H1 (cell line): ENCODE data around the gene ARHGAP15. TPM values are rescaled to one million over a fixed set of nuclear protein-coding genes. Genes with fewer than 3 reads are reported as not detected.

ENCODE experiments used
- CTCF ChIA-PET: fragments of 300-600 bp; sonication (Branson Sonifier 250); formaldehyde crosslinking; loops from one replicate; lab custom pipeline; 2021; ENCODE audit not compliant: partially characterized antibody; lab: Charles Lee
- POLR2A ChIA-PET: fragments of 300-600 bp; sonication (Branson Sonifier 250); formaldehyde crosslinking; loops from one replicate; lab custom pipeline; 2021; ENCODE audit warnings: inconsistent platforms; ENCODE audit not compliant: partially characterized antibody; lab: Charles Lee
- DNase-seq, 2 experiments: peaks; one replicate each; pipeline versions ENCODE4 v3.0.0 to v3.0.0-alpha.2; 2010 to 2022; ENCODE audit warnings: low spot score in 2 of 2, low read depth in 1 of 2, mixed read lengths in 1 of 2
- FAIRE-seq: peaks from 2 replicates; lab custom pipeline; 2011; peaks lifted over from hg19 to GRCh38; lab: Jason Lieb, UNC
- H2AFZ ChIP-seq: 2 replicates; pipeline ENCODE4 v1.8.1; 2012; ENCODE audit warnings: low read length, inconsistent platforms
- H2AK5ac ChIP-seq: 2 replicates; pipeline ENCODE4 v1.6.1; 2013; ENCODE audit warnings: low read depth, low read length
- H2BK120ac ChIP-seq: replicated peaks from 2 replicates; pipeline ENCODE3; 2013; ENCODE audit warnings: low read depth, low read length, inconsistent platforms
- H2BK12ac ChIP-seq: 2 replicates; pipeline ENCODE4 v1.6.1; 2013; ENCODE audit warnings: low read depth, low read length
- H2BK15ac ChIP-seq: 2 replicates; pipeline ENCODE4 v1.6.1; 2013; ENCODE audit warnings: low read length
- H2BK20ac ChIP-seq: 2 replicates; pipeline ENCODE4 v1.6.1; 2013; ENCODE audit warnings: low read length
- H2BK5ac ChIP-seq: 2 replicates; pipeline ENCODE4 v1.6.1; 2013; ENCODE audit warnings: low read depth, low read length
- H3K14ac ChIP-seq: 2 replicates; pipeline ENCODE4 v1.6.1; 2013; ENCODE audit warnings: inconsistent platforms; ENCODE audit not compliant: insufficient read length
- H3K18ac ChIP-seq: 2 replicates; pipeline ENCODE4 v1.6.1; 2013; ENCODE audit warnings: low read length; ENCODE audit errors: extremely low read depth
- H3K23ac ChIP-seq: 2 replicates; pipeline ENCODE4 v1.6.1; 2013; ENCODE audit warnings: inconsistent platforms; ENCODE audit not compliant: insufficient read length
- H3K23me2 ChIP-seq: 2 replicates; pipeline ENCODE4 v1.6.1; 2013; ENCODE audit warnings: low read depth, low read length
- H3K27ac ChIP-seq: 2 replicates; pipeline ENCODE4 v1.6.1; 2011; ENCODE audit warnings: low read depth, low read length, inconsistent platforms
- H3K27me3 ChIP-seq, 4 experiments: replicated peaks in 1 of 4; 1 replicate in 1 of 4; 2 replicates in 3 of 4; pipeline versions ENCODE4 v1.6.1 to v1.8.1; 2011 to 2013; ENCODE audit warnings: low read length in 3 of 4, mild to moderate bottlenecking in 3 of 4, inconsistent platforms in 2 of 4, mixed read lengths in 2 of 4, moderate library complexity in 1 of 4; ENCODE audit not compliant: control insufficient read depth in 3 of 4, insufficient read depth in 3 of 4; ENCODE audit errors: extremely low read depth in 1 of 4
- H3K36me3 ChIP-seq, 4 experiments: 2 replicates each; pipeline versions ENCODE4 v1.6.1 to v1.8.1; 2011 to 2013; ENCODE audit warnings: mild to moderate bottlenecking in 4 of 4, low read length in 3 of 4, moderate library complexity in 2 of 4, control low read depth in 1 of 4, inconsistent platforms in 1 of 4; ENCODE audit not compliant: insufficient read depth in 4 of 4, control insufficient read depth in 2 of 4
- H3K4ac ChIP-seq: replicated peaks from 2 replicates; pipeline ENCODE3; 2013; ENCODE audit warnings: low read length, low read depth, mixed read lengths, inconsistent platforms; ENCODE audit not compliant: insufficient read length
- H3K4me1 ChIP-seq, 4 experiments: replicated peaks in 1 of 4; 1 replicate in 1 of 4; 2 replicates in 3 of 4; pipeline versions ENCODE4 v1.6.1 to v1.8.1; 2011 to 2013; ENCODE audit warnings: low read length in 3 of 4, inconsistent platforms in 2 of 4, mixed read lengths in 1 of 4; ENCODE audit not compliant: insufficient read depth in 4 of 4, control insufficient read depth in 3 of 4
- H3K4me2 ChIP-seq, 2 experiments: 2 replicates each; pipeline versions ENCODE4 v1.6.1 to v1.8.1; 2011 to 2013; ENCODE audit warnings: low read depth in 2 of 2, low read length in 2 of 2, control low read depth in 1 of 2, inconsistent platforms in 1 of 2, mild to moderate bottlenecking in 1 of 2; ENCODE audit not compliant: insufficient read depth in 1 of 2
- H3K4me3 ChIP-seq, 4 experiments: fragments of 200-600, 300-600 bp in 1 of 4; sonication (generic), shearing (Covaris generic), sonication (Bioruptor Twin) in 1 of 4; 2 replicates each; pipeline versions ENCODE4 v1.5.1 to v1.8.1; 2011 to 2016; ENCODE audit warnings: low read length in 4 of 4, low read depth in 3 of 4, control low read depth in 2 of 4, inconsistent platforms in 2 of 4, mild to moderate bottlenecking in 2 of 4, mixed read lengths in 1 of 4, moderate library complexity in 1 of 4; ENCODE audit not compliant: insufficient read depth in 2 of 4; ENCODE audit errors: extremely low read depth in 1 of 4
- H3K56ac ChIP-seq: replicated peaks from 2 replicates; pipeline ENCODE3; 2013; ENCODE audit warnings: low read depth, mild to moderate bottlenecking, mixed read lengths, low read length, inconsistent platforms; ENCODE audit not compliant: insufficient read length
- H3K79me1 ChIP-seq: 2 replicates; pipeline ENCODE4 v1.6.1; 2013; ENCODE audit warnings: low read depth, low read length, control low read depth
- H3K79me2 ChIP-seq, 2 experiments: 2 replicates each; pipeline versions ENCODE4 v1.6.1 to v1.8.1; 2012 to 2013; ENCODE audit warnings: low read length in 2 of 2, mild to moderate bottlenecking in 2 of 2, inconsistent platforms in 1 of 2; ENCODE audit not compliant: insufficient read depth in 2 of 2, control insufficient read depth in 1 of 2
- H3K9ac ChIP-seq, 4 experiments: replicated peaks in 1 of 4; 1 replicate in 1 of 4; 2 replicates in 3 of 4; pipeline versions ENCODE4 v1.6.1 to v1.8.1; 2011 to 2013; ENCODE audit warnings: low read depth in 3 of 4, low read length in 3 of 4, control low read depth in 2 of 4, mild to moderate bottlenecking in 2 of 4, moderate library complexity in 2 of 4, inconsistent platforms in 1 of 4; ENCODE audit errors: extremely low read depth in 1 of 4
- H3K9me3 ChIP-seq, 2 experiments: 2 replicates each; pipeline versions ENCODE4 v1.6.1 to v1.8.1; 2012 to 2013; ENCODE audit warnings: mild to moderate bottlenecking in 2 of 2, moderate library complexity in 2 of 2, control low read depth in 1 of 2, inconsistent platforms in 1 of 2, low read depth in 1 of 2, low read length in 1 of 2, mixed read lengths in 1 of 2; ENCODE audit not compliant: insufficient read depth in 2 of 2
- H4K20me1 ChIP-seq, 2 experiments: replicated peaks in 1 of 2; 2 replicates each; pipeline versions ENCODE3 to v1.8.1; 2011 to 2013; ENCODE audit warnings: inconsistent platforms in 2 of 2, low read length in 2 of 2, mild to moderate bottlenecking in 1 of 2; ENCODE audit not compliant: insufficient read depth in 2 of 2, control insufficient read depth in 1 of 2
- H4K5ac ChIP-seq: 2 replicates; pipeline ENCODE4 v1.6.1; 2013; ENCODE audit warnings: low read length, low read depth, mixed read lengths, inconsistent platforms; ENCODE audit not compliant: insufficient read length
- H4K8ac ChIP-seq: 2 replicates; pipeline ENCODE4 v1.8.0; 2013; ENCODE audit warnings: mild to moderate bottlenecking, moderate library complexity, low read length, inconsistent platforms; ENCODE audit not compliant: insufficient read depth; ENCODE audit errors: extremely low read depth
- H4K91ac ChIP-seq: replicated peaks from 2 replicates; pipeline ENCODE3; 2013; ENCODE audit warnings: low read length, mixed read lengths, inconsistent platforms; ENCODE audit not compliant: insufficient read length
- CHD1 ChIP-seq: IDR thresholded peaks from 2 replicates; pipeline ENCODE4 v1.6.1; 2012; ENCODE audit warnings: low read depth, low read length, improper control_type of control experiment
- GABPA ChIP-seq: IDR thresholded peaks from 2 replicates; pipeline ENCODE4 v1.6.1; 2011; ENCODE audit warnings: mild to moderate bottlenecking, low read length, moderate library complexity, borderline replicate concordance; ENCODE audit not compliant: insufficient read depth
- HDAC2 ChIP-seq, 2 experiments: fragments of 300-600 bp in 1 of 2; sonication (generic) in 1 of 2; IDR thresholded peaks; 2 replicates each; pipeline ENCODE4 v1.6.1; 2011 to 2012; ENCODE audit warnings: low read depth in 2 of 2, low read length in 2 of 2, mild to moderate bottlenecking in 2 of 2, moderate library complexity in 2 of 2, borderline replicate concordance in 1 of 2, inconsistent platforms in 1 of 2
- HDAC6 ChIP-seq: IDR thresholded peaks from one replicate; pipeline ENCODE4 v1.7.1; 2012; ENCODE audit warnings: low read depth, mild to moderate bottlenecking, inconsistent platforms, low read length, moderate library complexity
- NANOG ChIP-seq: IDR thresholded peaks from 2 replicates; pipeline ENCODE4 v1.6.1; 2011; ENCODE audit warnings: low read length, low read depth, mild to moderate bottlenecking, inconsistent platforms; ENCODE audit not compliant: insufficient read depth, poor library complexity, severe bottlenecking
- POLR2A ChIP-seq, 2 experiments: IDR thresholded peaks; 1 replicate in 1 of 2; 2 replicates in 1 of 2; pipeline ENCODE4 v1.6.1; 2011; ENCODE audit warnings: low read depth in 2 of 2, low read length in 2 of 2, mild to moderate bottlenecking in 2 of 2; ENCODE audit errors: control extremely low read depth in 1 of 2
- RAD21 ChIP-seq, 2 experiments: IDR thresholded peaks in 1 of 2; conservative IDR thresholded peaks in 1 of 2; 2 replicates each; pipeline ENCODE4 v1.6.1; 2011; ENCODE audit warnings: low read depth in 2 of 2, low read length in 2 of 2, improper control_type of control experiment in 1 of 2, inconsistent platforms in 1 of 2, mild to moderate bottlenecking in 1 of 2, moderate library complexity in 1 of 2
- RFX5 ChIP-seq: IDR thresholded peaks from 2 replicates; pipeline ENCODE4 v1.6.1; 2011; ENCODE audit warnings: low read depth, low read length, improper control_type of control experiment, borderline replicate concordance
- SIN3A ChIP-seq, 2 experiments: IDR thresholded peaks in 1 of 2; conservative IDR thresholded peaks in 1 of 2; 2 replicates each; pipeline ENCODE4 v1.6.1; 2011 to 2012; ENCODE audit warnings: low read length in 2 of 2, improper control_type of control experiment in 1 of 2, low read depth in 1 of 2, mild to moderate bottlenecking in 1 of 2
- SRF ChIP-seq: IDR thresholded peaks from 2 replicates; pipeline ENCODE4 v1.6.1; 2011; ENCODE audit warnings: mild to moderate bottlenecking, low read depth, low read length, moderate library complexity
- SUZ12 ChIP-seq: fragments of 200-600 bp; sonication (generic); IDR thresholded peaks from 2 replicates; pipeline ENCODE4 v1.6.1; 2012; ENCODE audit warnings: mild to moderate bottlenecking, inconsistent platforms, low read length, moderate library complexity, mixed read lengths
- polyA plus RNA-seq, 7 experiments: library from polyadenylated mRNA; depleted of rRNA in 3 of 7; stranded (reverse) in 5 of 7; unstranded in 2 of 7; fragments of >200 nt in 5 of 7; fragments of 200-250 nt in 2 of 7; gene quantifications; 1 replicate in 5 of 7; 2 replicates in 1 of 7; 4 replicates in 1 of 7; pipeline versions ENCODE4 v1.2.1 to v1.2.3, GENCODE V29; 2011 to 2013; ENCODE audit warnings: missing spikeins in 2 of 7, mixed read lengths in 2 of 7
- total RNA-seq: library from RNA; stranded (reverse); fragmentation: NEBNext Ultra II Directional; extraction: Animal tissue kit (Norgen Biotek cat#: 25700); gene quantifications from 2 replicates; pipeline ENCODE4 v1.2.1, GENCODE V29; 2021
- TF ChIP-seq, protein P1 (sequence below): IDR thresholded peaks from 2 replicates; pipeline ENCODE4 v1.6.1; 2011; ENCODE audit warnings: low read length, improper control_type of control experiment
- TF ChIP-seq, protein P2 (sequence below): IDR thresholded peaks from 2 replicates; pipeline ENCODE4 v1.6.1; 2012; ENCODE audit warnings: inconsistent platforms

Gene ARHGAP15
- total and polyA plus RNA-seq, 2 of the 8 experiments (the other 6 are each of a cell fraction or from before 2014, with no cell fraction given): not detected

GRCh38 chr2:143588746-143589145, 459.5 kb downstream of the ARHGAP15 start:
- Histone ChIP-seq H2AK5ac (no peak overlapping the region), H3K4me1 (no peaks in the 10 kb centered on the region), H3K23ac (no peak overlapping the region), H3K4me2 (no peak overlapping the region), H3K27me3 (no peaks in the 10 kb centered on the region), H2BK5ac (no peak overlapping the region), H2BK15ac (no peak overlapping the region), H3K4ac (no peak overlapping the region), H2BK12ac (no peak overlapping the region), H3K23me2 (no peaks in the 10 kb centered on the region), H3K9me3 (no peaks in the 10 kb centered on the region), H3K9ac (no peak overlapping the region), H3K79me2 (no peaks in the 10 kb centered on the region), H3K18ac (no peak overlapping the region), H4K20me1 (no peaks in the 10 kb centered on the region), H2AFZ (no peak overlapping the region), H3K27ac (no peak overlapping the region), H4K5ac (no peak overlapping the region), H3K79me1 (no peaks in the 10 kb centered on the region), H3K36me3 (no peaks in the 10 kb centered on the region), H3K4me3 (no peak overlapping the region), H4K91ac (no peak overlapping the region), H4K8ac (no peak overlapping the region), H3K14ac (no peak overlapping the region), H2BK120ac (no peak overlapping the region), H2BK20ac (no peak overlapping the region), H3K56ac (no peak overlapping the region)
- FAIRE-seq (no peak), DNase-seq (no peak)
- ChIA-PET CTCF (no interaction called here), POLR2A (no interaction called here)
- TF ChIP-seq HDAC2 (IDR thresholded peaks at IDR 0.05; ENCODE audit: borderline replicate concordance in 1 of 2, low read depth in 2 of 2, low read length in 2 of 2) (no peak), SUZ12 (no peak), GABPA (no peak), CHD1 (no peak), POLR2A (IDR thresholded peaks at IDR 0.05; ENCODE audit: control extremely low read depth in 1 of 2, low read depth in 2 of 2, low read length in 2 of 2) (no peak), NANOG (no peak), SIN3A (conservative IDR thresholded peaks at IDR 0.05 in 1 of 2, IDR thresholded peaks at IDR 0.05 in 1 of 2; ENCODE audit: low read depth in 1 of 2, low read length in 2 of 2) (no peak), RAD21 (IDR thresholded peaks at IDR 0.05 in 1 of 2, conservative IDR thresholded peaks at IDR 0.05 in 1 of 2; ENCODE audit: low read depth in 2 of 2, low read length in 2 of 2) (no peak), RFX5 (no peak), HDAC6 (no peak), SRF (no peak)
- TF ChIP-seq, protein P1, sequence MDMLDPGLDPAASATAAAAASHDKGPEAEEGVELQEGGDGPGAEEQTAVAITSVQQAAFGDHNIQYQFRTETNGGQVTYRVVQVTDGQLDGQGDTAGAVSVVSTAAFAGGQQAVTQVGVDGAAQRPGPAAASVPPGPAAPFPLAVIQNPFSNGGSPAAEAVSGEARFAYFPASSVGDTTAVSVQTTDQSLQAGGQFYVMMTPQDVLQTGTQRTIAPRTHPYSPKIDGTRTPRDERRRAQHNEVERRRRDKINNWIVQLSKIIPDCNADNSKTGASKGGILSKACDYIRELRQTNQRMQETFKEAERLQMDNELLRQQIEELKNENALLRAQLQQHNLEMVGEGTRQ: no peak
- TF ChIP-seq, protein P2, sequence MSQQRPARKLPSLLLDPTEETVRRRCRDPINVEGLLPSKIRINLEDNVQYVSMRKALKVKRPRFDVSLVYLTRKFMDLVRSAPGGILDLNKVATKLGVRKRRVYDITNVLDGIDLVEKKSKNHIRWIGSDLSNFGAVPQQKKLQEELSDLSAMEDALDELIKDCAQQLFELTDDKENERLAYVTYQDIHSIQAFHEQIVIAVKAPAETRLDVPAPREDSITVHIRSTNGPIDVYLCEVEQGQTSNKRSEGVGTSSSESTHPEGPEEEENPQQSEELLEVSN: no peak
